ENCODE results near the gene RLF.

RLF gene

GRCh38 chr1:40185951-40186864 lies 25.0 kb downstream of the RLF start:
- TF ChIP-seq GATA3 (IDR thresholded peaks at IDR 0.05; ENCODE audit: low read depth, low read length) (no peak), GATA2 (IDR thresholded peaks at IDR 0.05; ENCODE audit: low read depth, low read length) (no peak)

DNA sequence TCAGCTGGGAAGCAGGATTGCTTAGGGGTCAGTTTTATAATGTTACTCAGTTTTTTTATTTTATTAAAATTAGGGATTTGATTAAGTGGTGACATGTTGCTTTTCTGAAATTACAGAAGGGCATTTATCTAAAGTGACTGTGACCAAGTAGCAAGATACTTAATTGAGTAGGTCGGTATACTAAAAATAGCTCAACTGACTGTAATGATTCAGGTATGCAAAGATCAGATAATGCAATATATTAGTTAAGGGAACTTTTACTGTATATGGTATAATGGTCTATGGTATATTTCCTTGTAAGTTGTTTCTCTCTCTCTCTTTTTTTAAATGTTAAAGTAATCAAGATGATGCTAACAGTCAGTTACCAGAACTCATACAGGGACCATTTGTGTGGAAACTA lies 26.2 kb downstream of the RLF start:
- no peak for TF ChIP-seq GATA2 (IDR thresholded peaks at IDR 0.05; ENCODE audit: low read depth, low read length)
- no peak for TF ChIP-seq GATA3 (IDR thresholded peaks at IDR 0.05; ENCODE audit: low read depth, low read length)

DNA sequence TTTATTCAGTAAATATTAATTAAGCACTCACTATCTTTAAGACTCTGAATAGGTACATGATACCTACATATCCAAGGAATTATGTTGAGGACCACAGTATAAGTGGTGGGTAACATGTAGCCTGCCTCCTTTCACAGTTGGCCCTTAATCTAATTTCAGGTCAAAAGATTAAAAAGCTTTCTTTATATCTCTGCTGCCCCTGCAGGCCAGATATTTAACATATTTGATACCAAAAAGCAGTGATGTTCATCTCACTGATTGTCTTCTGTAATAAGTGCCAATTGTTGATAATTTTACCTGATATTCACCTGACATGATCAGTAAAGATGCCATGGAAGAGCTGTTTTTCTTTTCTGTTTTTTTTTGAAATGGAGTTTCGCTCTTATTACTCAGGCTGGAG lies 36.5 kb downstream of the RLF start:
- TF ChIP-seq GATA3 (IDR thresholded peaks at IDR 0.05; ENCODE audit: low read depth, low read length) (no peak), GATA2 (IDR thresholded peaks at IDR 0.05; ENCODE audit: low read depth, low read length) (no peak)

DNA sequence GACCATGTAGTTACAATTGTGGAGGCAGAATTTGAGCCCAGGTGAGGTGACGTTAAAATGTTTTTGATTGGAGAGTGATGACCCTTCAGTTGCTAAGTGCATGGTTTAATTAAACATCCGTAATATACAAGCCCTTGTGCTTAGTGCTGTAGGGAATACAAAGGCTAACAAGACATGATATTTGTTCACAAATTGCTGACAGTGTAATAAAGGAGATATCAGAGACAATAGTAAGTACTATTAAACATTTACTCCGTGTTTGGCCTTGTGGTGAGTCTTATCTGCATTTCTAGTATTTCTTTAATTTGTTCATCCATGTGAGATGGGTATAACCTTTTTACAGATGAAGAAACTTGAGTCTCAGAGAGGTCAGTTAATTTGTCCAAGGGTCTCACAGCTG lies 37.9 kb downstream of the RLF start:
- no peak for TF ChIP-seq GATA3 (IDR thresholded peaks at IDR 0.05; ENCODE audit: low read depth, low read length)

DNA sequence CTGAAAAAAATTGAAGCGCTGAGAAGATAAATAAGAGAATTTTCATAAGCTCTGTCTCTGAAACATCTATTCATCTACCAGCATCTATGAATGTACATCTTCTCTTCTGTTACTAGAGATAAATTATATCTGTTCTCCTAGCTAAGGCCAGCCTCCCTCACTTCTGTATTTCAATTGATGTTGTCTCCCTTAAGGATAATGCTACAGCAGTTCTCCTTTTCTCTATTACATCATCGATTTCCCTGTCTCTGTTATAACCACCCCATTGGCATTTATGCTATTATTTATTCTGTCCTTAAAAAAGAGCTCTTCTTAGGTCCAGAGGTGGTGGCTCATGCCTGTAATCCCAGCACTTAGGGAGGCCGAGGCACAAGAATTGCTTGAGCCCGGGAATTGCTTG lies 43.7 kb downstream of the RLF start:
- TF ChIP-seq GATA3 (IDR thresholded peaks at IDR 0.05; ENCODE audit: low read depth, low read length) (no peak), GATA2 (IDR thresholded peaks at IDR 0.05; ENCODE audit: low read depth, low read length) (no peak)

DNA sequence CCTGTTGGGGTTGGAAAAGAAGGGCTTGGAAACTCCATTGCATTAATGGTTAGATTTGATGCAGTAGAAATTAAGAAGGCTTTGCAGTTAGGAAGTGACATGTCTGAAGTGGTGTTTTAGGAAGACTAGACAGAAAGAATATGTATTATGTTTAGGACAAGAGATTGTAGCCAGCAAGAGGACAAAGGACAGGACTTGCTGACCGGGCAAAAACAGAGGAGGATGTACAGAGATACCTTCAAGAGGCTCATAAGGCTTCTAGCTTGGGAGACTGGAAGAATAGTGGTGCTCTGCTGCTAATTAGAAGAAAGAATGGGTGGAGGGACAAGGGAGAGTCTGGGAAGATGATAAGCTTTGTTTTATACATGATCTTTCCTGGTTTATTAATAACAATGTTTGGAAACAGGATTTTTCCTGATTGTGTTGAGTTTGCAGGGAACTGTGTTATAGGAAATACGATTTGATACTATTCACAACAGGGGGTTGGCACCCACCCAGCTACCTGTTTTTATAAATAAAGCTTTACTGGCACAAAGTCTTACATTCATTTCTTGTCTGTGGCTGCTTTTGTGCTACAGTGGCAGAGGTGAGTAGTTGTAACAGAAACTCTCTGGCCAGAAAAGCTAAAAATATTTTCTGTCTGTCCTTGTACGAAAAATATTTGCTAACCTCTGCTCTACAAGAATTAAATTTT lies 49.5 kb downstream of the RLF start:
- TF ChIP-seq GATA3 (IDR thresholded peaks at IDR 0.05; ENCODE audit: low read depth, low read length) (no peak), GATA2 (IDR thresholded peaks at IDR 0.05; ENCODE audit: low read depth, low read length) (no peak)

GRCh38 chr1:40218333-40218732 lies 57.1 kb downstream of the RLF start:
- TF ChIP-seq GATA2 (IDR thresholded peaks at IDR 0.05; ENCODE audit: low read depth, low read length) = no peak
- TF ChIP-seq GATA3 (IDR thresholded peaks at IDR 0.05; ENCODE audit: low read depth, low read length) = no peak

- no peak for TF ChIP-seq GATA2 (IDR thresholded peaks at IDR 0.05; ENCODE audit: low read depth, low read length)
- TF ChIP-seq GATA3 (IDR thresholded peaks at IDR 0.05; ENCODE audit: low read depth, low read length) = no peak
These were observed 61.0 kb downstream of the RLF start for GRCh38 chr1:40221977-40222772.

GRCh38 chr1:40224040-40224439 lies 62.9 kb downstream of the RLF start:
- TF ChIP-seq GATA2 (IDR thresholded peaks at IDR 0.05; ENCODE audit: low read depth, low read length) (no peak), GATA3 (IDR thresholded peaks at IDR 0.05; ENCODE audit: low read depth, low read length) (no peak)

GRCh38 chr1:40226192-40226591 lies 65.0 kb downstream of the RLF start:
- no peak for TF ChIP-seq GATA2 (IDR thresholded peaks at IDR 0.05; ENCODE audit: low read depth, low read length)
- no peak for TF ChIP-seq GATA3 (IDR thresholded peaks at IDR 0.05; ENCODE audit: low read depth, low read length)

DNA sequence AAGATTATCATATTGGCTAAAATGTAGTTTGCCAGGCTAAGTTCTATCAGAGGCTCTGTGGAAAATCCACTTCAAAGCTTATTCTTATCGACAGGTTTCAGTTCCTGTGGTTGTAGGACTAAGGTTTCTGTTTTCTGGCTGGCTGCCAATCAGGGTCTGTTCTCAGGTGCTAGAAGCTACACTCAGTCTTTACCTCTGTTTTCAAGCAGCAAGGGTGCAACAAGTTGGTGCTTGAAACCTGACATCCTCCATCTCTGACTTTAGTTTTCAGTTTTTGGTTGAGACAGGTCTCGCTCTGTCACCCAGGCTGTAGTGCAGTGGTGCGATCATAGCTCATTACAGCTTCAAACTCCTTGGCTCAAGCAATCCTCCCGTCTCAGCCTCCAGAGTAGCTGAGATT lies 71.3 kb downstream of the RLF start:
- TF ChIP-seq GATA3 (IDR thresholded peaks at IDR 0.05; ENCODE audit: low read depth, low read length) (no peak), GATA2 (IDR thresholded peaks at IDR 0.05; ENCODE audit: low read depth, low read length) (no peak)

DNA sequence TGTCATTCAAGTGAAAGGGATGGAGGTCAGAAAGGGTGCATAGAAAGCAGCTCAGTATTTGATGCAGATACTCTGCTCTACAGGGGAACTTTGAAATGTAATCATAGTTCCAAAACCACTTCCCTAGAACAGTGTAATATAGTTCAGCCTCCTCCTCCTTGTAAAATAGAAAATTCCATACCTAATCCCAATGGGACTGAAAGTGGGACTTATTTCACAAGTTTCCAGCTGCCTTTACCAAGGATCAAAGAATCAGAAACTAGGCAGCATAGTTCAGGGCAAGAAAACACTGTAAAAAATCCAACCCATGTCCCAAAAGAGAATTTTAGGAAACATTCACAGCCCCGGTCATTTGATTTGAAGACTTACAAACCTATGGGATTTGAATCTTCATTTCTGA lies 78.4 kb downstream of the RLF start:
- TF ChIP-seq GATA2 (IDR thresholded peaks at IDR 0.05; ENCODE audit: low read depth, low read length) (no peak), GATA3 (IDR thresholded peaks at IDR 0.05; ENCODE audit: low read depth, low read length) (no peak)

DNA sequence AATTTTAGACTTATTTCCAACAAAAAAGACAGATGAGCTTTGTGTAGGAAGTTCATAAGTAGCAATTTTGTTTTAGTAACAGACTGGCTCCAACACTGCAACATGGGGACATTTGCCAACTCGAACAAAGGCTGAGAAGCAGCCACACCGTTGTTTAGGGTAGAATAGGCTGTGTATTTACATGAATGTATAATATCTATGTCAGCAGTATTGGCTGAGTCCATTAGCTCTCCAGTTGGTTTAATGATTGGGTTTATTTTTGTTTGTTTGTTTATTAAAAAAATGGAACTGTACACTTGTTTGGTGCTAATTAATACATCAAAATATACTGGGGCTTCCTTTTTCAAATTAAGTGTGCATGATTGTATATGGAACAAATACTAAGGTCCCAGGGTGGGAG lies 79.2 kb downstream of the RLF start:
- TF ChIP-seq GATA2 (IDR thresholded peaks at IDR 0.05; ENCODE audit: low read depth, low read length) = no peak
- TF ChIP-seq GATA3 (IDR thresholded peaks at IDR 0.05; ENCODE audit: low read depth, low read length) = no peak

- TF ChIP-seq GATA2 (IDR thresholded peaks at IDR 0.05; ENCODE audit: low read depth, low read length) (no peak), GATA3 (IDR thresholded peaks at IDR 0.05; ENCODE audit: low read depth, low read length) (no peak)
These were observed 80.2 kb downstream of the RLF start for GRCh38 chr1:40241362-40241761.

Data from SH-SY5Y (cell line).